Liver (tissue), 9 donors: ENCODE data around the gene NDOR1. TPM values are rescaled to one million over a fixed set of nuclear protein-coding genes. Genes with fewer than 3 reads are reported as not detected.
A peak's percentile ranks its signal among the peaks of the same experiment; 100 is the strongest.
"Not testable (repeated sequence)": the region's sequence is repeated elsewhere in the genome, so short reads cannot be mapped to it uniquely, and the experiment has no call there.

ENCODE experiments used
- DNase-seq: peaks from one replicate; pipeline ENCODE4 v3.0.0-alpha.2; 2017; ENCODE audit warnings: low spot score
- H3K27ac ChIP-seq, 2 donors: one replicate each; pipeline ENCODE4 v1.7.0; 2013; ENCODE audit warnings: inconsistent platforms in 2 of 2, low read length in 2 of 2, control low read depth in 1 of 2, low read depth in 1 of 2, mild to moderate bottlenecking in 1 of 2
- H3K27me3 ChIP-seq, 4 donors: one replicate each; pipeline versions ENCODE4 v1.6.1 to v1.7.0; 2013; ENCODE audit warnings: low read length in 3 of 4, inconsistent platforms in 1 of 4, mild to moderate bottlenecking in 1 of 4, moderate library complexity in 1 of 4; ENCODE audit not compliant: control insufficient read depth in 4 of 4, insufficient read depth in 4 of 4
- H3K36me3 ChIP-seq, 4 donors: one replicate each; pipeline versions ENCODE4 v1.6.1 to v1.7.0; 2013; ENCODE audit warnings: low read length in 3 of 4, mild to moderate bottlenecking in 3 of 4, low read depth in 1 of 4, moderate library complexity in 1 of 4; ENCODE audit not compliant: control insufficient read depth in 4 of 4, insufficient read depth in 3 of 4
- H3K4me1 ChIP-seq, 4 donors: one replicate each; pipeline versions ENCODE4 v1.6.1 to v1.7.0; 2013; ENCODE audit warnings: low read length in 3 of 4, mild to moderate bottlenecking in 3 of 4, moderate library complexity in 1 of 4; ENCODE audit not compliant: control insufficient read depth in 4 of 4, insufficient read depth in 4 of 4
- H3K4me3 ChIP-seq, 3 donors: one replicate each; pipeline versions ENCODE4 v1.6.1 to v1.7.0; 2013; ENCODE audit warnings: low read length in 3 of 3, control low read depth in 1 of 3, low read depth in 1 of 3, mild to moderate bottlenecking in 1 of 3
- H3K9ac ChIP-seq, 2 donors: one replicate each; pipeline ENCODE4 v1.7.0; 2013; ENCODE audit warnings: low read length in 2 of 2, mild to moderate bottlenecking in 2 of 2, moderate library complexity in 2 of 2, control low read depth in 1 of 2, low read depth in 1 of 2
- H3K9me3 ChIP-seq, 4 donors: one replicate each; pipeline versions ENCODE4 v1.6.1 to v1.7.0; 2013; ENCODE audit warnings: low read length in 3 of 4; ENCODE audit not compliant: control insufficient read depth in 4 of 4
- FOXA1 ChIP-seq: IDR thresholded peaks from 2 replicates; pipeline ENCODE4 v1.6.1; 2016; ENCODE audit warnings: antibody characterized with exemption
- JUND ChIP-seq, 2 donors: IDR thresholded peaks; 2 replicates each; pipeline ENCODE4 v1.6.1; 2016; ENCODE audit warnings: antibody characterized with exemption in 2 of 2
- RAD21 ChIP-seq, 2 donors: IDR thresholded peaks; 2 replicates each; pipeline ENCODE4 v1.6.1; 2016; ENCODE audit warnings: antibody characterized with exemption in 2 of 2, mild to moderate bottlenecking in 2 of 2
- REST ChIP-seq: IDR thresholded peaks from 2 replicates; pipeline ENCODE4 v1.6.1; 2016; ENCODE audit warnings: antibody characterized with exemption, mild to moderate bottlenecking
- SP1 ChIP-seq: IDR thresholded peaks from 2 replicates; pipeline ENCODE4 v1.6.1; 2018; ENCODE audit warnings: antibody characterized with exemption, mild to moderate bottlenecking
- TAF1 ChIP-seq: conservative IDR thresholded peaks from 2 replicates; pipeline ENCODE4 v1.6.1; 2016; ENCODE audit warnings: antibody characterized with exemption, mild to moderate bottlenecking
- ZBTB33 ChIP-seq: IDR thresholded peaks from 2 replicates; pipeline ENCODE4 v1.6.1; 2016; ENCODE audit warnings: antibody characterized with exemption
- WGBS: extraction: QIAGEN DNeasy Blood & Tissue Kit; methylation state at CpG from one replicate; pipeline ENCODE4 v1.1.7; 2013; 5-methylcytosine and 5-hydroxymethylcytosine counted together
- polyA plus RNA-seq, 2 donors: library from polyadenylated mRNA; stranded (reverse) in 1 of 2; unstranded in 1 of 2; fragments of 200-250 nt in 1 of 2; fragments of >200 nt in 1 of 2; fragmentation: Nextera tagmentation in 1 of 2; extraction: Ambion mirVana in 1 of 2; gene quantifications; one replicate each; pipeline versions ENCODE4 v1.2.1 to v1.2.3, GENCODE V29; 2013 to 2015
- total RNA-seq, 2 donors: library from RNA; depleted of rRNA; stranded (reverse); fragments of >200 nt; gene quantifications; one replicate each; pipeline ENCODE4 v1.2.3, GENCODE V29; 2014
- donor health status: healthy.
- donor health status: healthy.
- donor health status: healthy.
- donor health status: healthy.
- donor health status: healthy.

Gene NDOR1
- total and polyA plus RNA-seq, 4 donors: 2.5 to 4.7 (median 3.2) TPM

GRCh38 chr9:137237759-137238726 lies 32.5 kb downstream of the NDOR1 start:
- H3K9ac ChIP-seq: no peak overlapping the region
- TF ChIP-seq JUND (IDR thresholded peaks at IDR 0.05) (no peak), ZBTB33 (no peak), SP1 (no peak), FOXA1 (no peak), RAD21 (IDR thresholded peaks at IDR 0.05) (no peak), TAF1 (no peak)
- H3K9me3 ChIP-seq: no peaks in the 10 kb centered on the region
- peaks cover 8 to 39% (median 19%) of the 10 kb centered on the region in 4 donors for H3K4me1 ChIP-seq
- H3K4me3 ChIP-seq: no peak overlapping the region
- H3K27me3 ChIP-seq: no peaks in the 10 kb centered on the region
- 68% methylated on average over 13 of the region's 13 CpGs for WGBS
- peaks cover 0 to 5% (median 3%) of the 10 kb centered on the region in 4 donors for H3K36me3 ChIP-seq
- no peak for DNase-seq
- no peak overlapping the region for H3K27ac ChIP-seq

GRCh38 chr9:137239541-137240200 lies 34.2 kb downstream of the NDOR1 start:
- H3K4me1 ChIP-seq: peaks cover 8 to 49% (median 21%) of the 10 kb centered on the region in 4 donors
- WGBS: 63% methylated on average over 27 of the region's 27 CpGs
- not testable (repeated sequence) for H3K27me3 ChIP-seq, DNase-seq, H3K9me3 ChIP-seq
- H3K4me3 ChIP-seq: peak overlapping the region; percentile 43 to 57 (median 49)
- H3K36me3 ChIP-seq: peaks cover 0 to 11% (median 5%) of the 10 kb centered on the region in 4 donors
- H3K9ac ChIP-seq: peak overlapping the region in 1 of 2 donors; percentile 38
- peak overlapping the region; percentile 74 to 92 for H3K27ac ChIP-seq

GRCh38 chr9:137240318-137240840 lies 34.9 kb downstream of the NDOR1 start:
- WGBS: under 1% methylated on average over 58 of the region's 58 CpGs
- peaks cover 0 to 11% (median 5%) of the 10 kb centered on the region in 4 donors for H3K36me3 ChIP-seq
- TF ChIP-seq ZBTB33 (no peak), REST (no peak)
- H3K27me3 ChIP-seq: no peaks in the 10 kb centered on the region
- H3K4me3 ChIP-seq: peak overlapping the region; percentile 43 to 57 (median 49)
- peaks cover 8 to 49% (median 21%) of the 10 kb centered on the region in 4 donors for H3K4me1 ChIP-seq
- H3K9ac ChIP-seq: peak overlapping the region in 1 of 2 donors; percentile 38
- peak overlapping the region; percentile 74 to 92 for H3K27ac ChIP-seq
- DNase-seq: peak; percentile 72
- no peaks in the 10 kb centered on the region for H3K9me3 ChIP-seq
